ENCODE results near the gene CFL1. TPM values are rescaled to one million over a fixed set of nuclear protein-coding genes. Genes with fewer than 3 reads are reported as not detected.

The CFL1 gene
- total and polyA plus RNA-seq, 2 experiments from 2014 or later, result 1,393 to 2,124 TPM

DNA sequence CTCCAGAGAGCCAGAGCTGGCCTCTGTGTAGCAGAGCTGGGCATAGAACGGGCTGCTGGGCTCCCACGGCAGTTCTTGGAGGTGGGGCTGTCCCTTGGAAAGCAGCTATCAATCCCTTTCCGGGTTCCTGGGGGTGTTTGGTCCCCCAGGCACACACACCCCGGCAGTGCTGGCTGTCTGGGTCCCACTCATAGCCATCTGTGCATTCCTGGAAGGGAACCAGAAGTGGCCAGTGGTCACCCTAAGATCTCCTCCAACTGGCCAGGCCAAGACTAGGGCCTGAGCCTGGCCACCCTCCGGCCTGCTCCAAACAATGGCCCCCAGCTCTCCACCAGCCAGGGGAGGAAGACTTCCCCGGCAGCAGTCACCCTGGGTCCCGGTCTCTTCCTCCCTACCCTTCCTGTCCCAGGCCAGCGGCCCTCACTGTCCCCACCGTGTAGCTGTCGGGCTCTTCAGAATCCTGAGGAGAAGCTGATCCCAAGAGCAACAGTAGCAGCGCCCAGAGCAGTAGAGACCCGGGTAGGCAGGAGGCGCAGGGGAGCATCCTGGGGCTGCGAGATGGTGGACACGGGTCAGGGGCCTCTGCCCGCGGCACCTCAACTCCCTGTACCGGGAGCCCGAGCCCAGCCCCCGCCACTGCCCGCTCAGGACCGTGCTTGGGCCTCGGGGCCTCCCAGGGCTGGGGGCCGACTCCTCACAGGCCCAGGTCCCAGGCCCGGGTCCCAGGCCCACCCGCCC is 14.0 kb upstream of the CFL1 start:
- Histone ChIP-seq H3K4me3 (peak overlapping the region; percentile 83), H3K79me2 (replicated peaks; ENCODE audit: insufficient read depth) (no peaks in the 10 kb centered on the region), H3K4me1 (ENCODE audit: insufficient read depth) (no peaks in the 10 kb centered on the region; the same call in 1 of the 2 replicates), H4K20me1 (replicated peaks; ENCODE audit: insufficient read depth) (no peaks in the 10 kb centered on the region; the same call in 1 of the 2 replicates), H3F3A (replicated peaks; ENCODE audit: low read depth) (peaks cover 5% of the 10 kb centered on the region; the same call in 1 of the 2 replicates), H2AFZ (no peak overlapping the region), H3K27ac (ENCODE audit: low read depth) (no peak overlapping the region), H3K36me3 (ENCODE audit: insufficient read depth) (no peaks in the 10 kb centered on the region), H3K4me2 (peak overlapping the region; percentile 99), H3K27me3 (ENCODE audit: insufficient read depth) (peaks cover 29% of the 10 kb centered on the region), H3K9me2 (ENCODE audit: insufficient read depth) (no peaks in the 10 kb centered on the region)
- ATAC-seq, result peak; percentile 16
- peak overlapping the region; percentile 69 for H3K4me3 Mint-ChIP-seq
- DNase-seq (ENCODE audit: low spot score), result peak; percentile 62
- TF ChIP-seq JUNB (IDR thresholded peaks at IDR 0.05; ENCODE audit: unreplicated experiment), result no peak
- TF ChIP-seq, protein P1, sequence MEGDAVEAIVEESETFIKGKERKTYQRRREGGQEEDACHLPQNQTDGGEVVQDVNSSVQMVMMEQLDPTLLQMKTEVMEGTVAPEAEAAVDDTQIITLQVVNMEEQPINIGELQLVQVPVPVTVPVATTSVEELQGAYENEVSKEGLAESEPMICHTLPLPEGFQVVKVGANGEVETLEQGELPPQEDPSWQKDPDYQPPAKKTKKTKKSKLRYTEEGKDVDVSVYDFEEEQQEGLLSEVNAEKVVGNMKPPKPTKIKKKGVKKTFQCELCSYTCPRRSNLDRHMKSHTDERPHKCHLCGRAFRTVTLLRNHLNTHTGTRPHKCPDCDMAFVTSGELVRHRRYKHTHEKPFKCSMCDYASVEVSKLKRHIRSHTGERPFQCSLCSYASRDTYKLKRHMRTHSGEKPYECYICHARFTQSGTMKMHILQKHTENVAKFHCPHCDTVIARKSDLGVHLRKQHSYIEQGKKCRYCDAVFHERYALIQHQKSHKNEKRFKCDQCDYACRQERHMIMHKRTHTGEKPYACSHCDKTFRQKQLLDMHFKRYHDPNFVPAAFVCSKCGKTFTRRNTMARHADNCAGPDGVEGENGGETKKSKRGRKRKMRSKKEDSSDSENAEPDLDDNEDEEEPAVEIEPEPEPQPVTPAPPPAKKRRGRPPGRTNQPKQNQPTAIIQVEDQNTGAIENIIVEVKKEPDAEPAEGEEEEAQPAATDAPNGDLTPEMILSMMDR (conservative IDR thresholded peaks at IDR 0.05; ENCODE audit: low read depth in 2 of 2), result peak in 1 of 2 experiments; percentile 36; a peak in 2 of 4 replicates
- peaks cover 8% of the 10 kb centered on the region for H3K4me1 Mint-ChIP-seq
- no peaks in the 10 kb centered on the region; the same call in 2 of the 3 replicates for H3K9me3 Mint-ChIP-seq
- no peaks in the 10 kb centered on the region for H3K36me3 Mint-ChIP-seq (ENCODE audit: low read depth)
- peaks cover 45% of the 10 kb centered on the region for H3K27me3 Mint-ChIP-seq (ENCODE audit: insufficient read depth, low read depth, poor library complexity)
- H3K27ac Mint-ChIP-seq, result no peak overlapping the region

DNA sequence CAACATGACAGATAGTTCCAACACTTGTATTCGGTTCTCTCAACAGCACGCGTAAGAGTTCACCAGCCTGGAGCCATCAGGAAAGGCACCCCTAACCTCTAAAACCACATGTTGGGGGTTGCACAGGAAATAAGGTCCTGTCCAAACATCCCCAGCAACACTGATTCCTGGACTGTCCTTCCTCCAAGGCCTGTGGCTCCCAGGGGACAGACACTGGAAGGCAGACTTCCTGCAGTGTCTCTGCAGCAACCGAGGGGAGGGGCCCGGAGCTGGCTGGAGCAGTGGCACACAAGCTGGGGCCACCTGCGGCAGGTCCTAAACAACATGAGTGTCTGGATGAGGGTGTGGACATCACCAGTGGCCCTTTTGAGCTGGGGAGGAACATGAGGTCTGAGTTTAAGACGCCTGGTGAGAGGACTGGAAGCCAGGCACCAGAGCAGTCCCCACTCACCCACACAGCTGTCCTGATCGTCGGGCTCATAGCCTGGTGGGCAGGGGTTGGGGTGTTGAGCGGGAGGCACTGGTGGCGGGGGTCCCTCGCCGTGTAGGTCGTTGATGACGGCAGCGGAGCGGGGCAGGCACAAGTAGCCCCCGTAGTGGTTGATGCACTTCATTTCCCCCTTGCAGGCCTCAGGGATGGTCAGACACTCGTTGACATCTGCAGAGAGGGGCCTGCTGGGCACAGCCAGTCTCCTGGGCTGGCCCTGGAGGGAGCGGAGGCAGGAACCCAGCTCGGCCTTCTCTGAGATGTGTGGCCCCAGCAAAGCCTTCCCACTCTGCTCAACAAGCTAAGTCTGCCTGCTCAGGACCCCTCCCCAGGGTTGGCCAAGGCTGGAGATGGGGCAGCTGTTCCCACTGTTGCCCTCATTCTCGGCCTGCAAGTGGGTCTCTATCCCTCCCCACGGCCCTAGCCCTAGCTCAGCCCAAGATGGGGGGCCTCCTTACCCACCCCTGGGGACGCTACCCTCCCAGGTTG is 13.0 kb upstream of the CFL1 start:
- ATAC-seq (no peak), DNase-seq (ENCODE audit: low spot score) (no peak)
- Histone ChIP-seq H3K4me2 (no peak overlapping the region), H3K79me2 (replicated peaks; ENCODE audit: insufficient read depth) (no peaks in the 10 kb centered on the region), H3K27ac (ENCODE audit: low read depth) (no peak overlapping the region), H4K20me1 (replicated peaks; ENCODE audit: insufficient read depth) (no peaks in the 10 kb centered on the region; the same call in 1 of the 2 replicates), H2AFZ (no peak overlapping the region), H3K27me3 (ENCODE audit: insufficient read depth) (peaks cover 29% of the 10 kb centered on the region), H3F3A (replicated peaks; ENCODE audit: low read depth) (peaks cover 9% of the 10 kb centered on the region; the same call in 1 of the 2 replicates), H3K9me2 (ENCODE audit: insufficient read depth) (no peaks in the 10 kb centered on the region), H3K4me1 (ENCODE audit: insufficient read depth) (no peaks in the 10 kb centered on the region; the same call in 1 of the 2 replicates), H3K36me3 (ENCODE audit: insufficient read depth) (no peaks in the 10 kb centered on the region; the same call in 1 of the 2 replicates), H3K4me3 (no peak overlapping the region)
- H3K9me3 Mint-ChIP-seq, result no peaks in the 10 kb centered on the region; the same call in 2 of the 3 replicates
- no peak overlapping the region for H3K27ac Mint-ChIP-seq
- H3K36me3 Mint-ChIP-seq (ENCODE audit: low read depth), result no peaks in the 10 kb centered on the region
- peaks cover 8% of the 10 kb centered on the region for H3K4me1 Mint-ChIP-seq
- TF ChIP-seq STAT1 (IDR thresholded peaks at IDR 0.05; ENCODE audit: unreplicated experiment), result no peak
- no peak for TF ChIP-seq JUNB (IDR thresholded peaks at IDR 0.05; ENCODE audit: unreplicated experiment)
- TF ChIP-seq ZNF331 (CRISPR knock-in tag; IDR thresholded peaks at IDR 0.05; ENCODE audit: low read depth), result no peak
- 0 out of 3 replicates have a peak overlapping the region, but pooled peaks have one; percentile 4 for H3K4me3 Mint-ChIP-seq
- H3K27me3 Mint-ChIP-seq (ENCODE audit: insufficient read depth, low read depth, poor library complexity), result peaks cover 40% of the 10 kb centered on the region

All from GM23338 (cell line).